ENCODE measurements around the gene BAD.

DNA sequence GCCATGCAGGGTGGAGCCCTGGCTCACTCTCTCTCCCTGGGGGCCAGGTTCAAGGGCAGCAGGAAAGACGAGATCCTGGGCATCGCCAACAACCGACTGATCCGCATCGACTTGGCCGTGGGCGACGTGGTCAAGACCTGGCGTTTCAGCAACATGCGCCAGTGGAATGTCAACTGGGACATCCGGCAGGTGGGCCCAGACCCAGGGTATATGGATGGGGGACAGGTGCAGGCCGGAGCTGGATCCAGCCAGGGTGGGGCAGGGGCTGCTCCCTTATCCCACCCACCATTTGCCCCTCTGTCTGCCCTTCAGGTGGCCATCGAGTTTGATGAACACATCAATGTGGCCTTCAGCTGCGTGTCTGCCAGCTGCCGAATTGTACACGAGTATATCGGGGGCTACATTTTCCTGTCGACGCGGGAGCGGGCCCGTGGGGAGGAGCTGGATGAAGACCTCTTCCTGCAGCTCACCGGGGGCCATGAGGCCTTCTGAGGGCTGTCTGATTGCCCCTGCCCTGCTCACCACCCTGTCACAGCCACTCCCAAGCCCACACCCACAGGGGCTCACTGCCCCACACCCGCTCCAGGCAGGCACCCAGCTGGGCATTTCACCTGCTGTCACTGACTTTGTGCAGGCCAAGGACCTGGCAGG, 61.3 kb downstream of the BAD start:
- TF ChIP-seq, protein P1, sequence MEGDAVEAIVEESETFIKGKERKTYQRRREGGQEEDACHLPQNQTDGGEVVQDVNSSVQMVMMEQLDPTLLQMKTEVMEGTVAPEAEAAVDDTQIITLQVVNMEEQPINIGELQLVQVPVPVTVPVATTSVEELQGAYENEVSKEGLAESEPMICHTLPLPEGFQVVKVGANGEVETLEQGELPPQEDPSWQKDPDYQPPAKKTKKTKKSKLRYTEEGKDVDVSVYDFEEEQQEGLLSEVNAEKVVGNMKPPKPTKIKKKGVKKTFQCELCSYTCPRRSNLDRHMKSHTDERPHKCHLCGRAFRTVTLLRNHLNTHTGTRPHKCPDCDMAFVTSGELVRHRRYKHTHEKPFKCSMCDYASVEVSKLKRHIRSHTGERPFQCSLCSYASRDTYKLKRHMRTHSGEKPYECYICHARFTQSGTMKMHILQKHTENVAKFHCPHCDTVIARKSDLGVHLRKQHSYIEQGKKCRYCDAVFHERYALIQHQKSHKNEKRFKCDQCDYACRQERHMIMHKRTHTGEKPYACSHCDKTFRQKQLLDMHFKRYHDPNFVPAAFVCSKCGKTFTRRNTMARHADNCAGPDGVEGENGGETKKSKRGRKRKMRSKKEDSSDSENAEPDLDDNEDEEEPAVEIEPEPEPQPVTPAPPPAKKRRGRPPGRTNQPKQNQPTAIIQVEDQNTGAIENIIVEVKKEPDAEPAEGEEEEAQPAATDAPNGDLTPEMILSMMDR (IDR thresholded peaks at IDR 0.05): no peak
- no peak for TF ChIP-seq POLR2A (IDR thresholded peaks at IDR 0.05)
- no peak for TF ChIP-seq POLR2AphosphoS5 (IDR thresholded peaks at IDR 0.05)

All from transverse colon (tissue), 4 donors.